ENCODE results near the gene PSMD1.
"Not testable (repeated sequence)": the region's sequence is repeated elsewhere in the genome, so short reads cannot be mapped to it uniquely, and the experiment has no call there.

Gene PSMD1

GRCh38 chr2:231187736-231188505 is 131.3 kb downstream of the PSMD1 start:
- DNase-seq = no peak

- DNase-seq = no peak
These were observed 132.0 kb downstream of the PSMD1 start for GRCh38 chr2:231188506-231189170.

GRCh38 chr2:231189171-231189530 is 132.5 kb downstream of the PSMD1 start:
- no peak for DNase-seq

- no peak for DNase-seq
These were observed 133.2 kb downstream of the PSMD1 start for GRCh38 chr2:231189571-231190495.

- DNase-seq = no peak
These were observed 134.0 kb downstream of the PSMD1 start for GRCh38 chr2:231190531-231191197.

GRCh38 chr2:231191896-231192872 is 135.5 kb downstream of the PSMD1 start:
- no peak for DNase-seq

GRCh38 chr2:231193216-231193615 is 136.5 kb downstream of the PSMD1 start:
- no peak for DNase-seq

GRCh38 chr2:231196592-231196991 is 139.9 kb downstream of the PSMD1 start:
- DNase-seq = no peak

GRCh38 chr2:231197196-231197595 is 140.5 kb downstream of the PSMD1 start:
- DNase-seq = not testable (repeated sequence)

GRCh38 chr2:231197706-231198290 is 141.1 kb downstream of the PSMD1 start:
- no peak for DNase-seq

- peak; percentile 71 for DNase-seq
These were observed 141.9 kb downstream of the PSMD1 start, which contains the start of gene ARMC9 for GRCh38 chr2:231198291-231199173. ARMC9 (plus strand) TSS chr2:231198631; CDS start chr2:231206239, 7,608 bp downstream.

GRCh38 chr2:231199219-231199618 is 142.6 kb downstream of the PSMD1 start:
- no peak for DNase-seq

GRCh38 chr2:231200805-231201474 is 144.3 kb downstream of the PSMD1 start:
- no peak for DNase-seq

- DNase-seq = no peak
These were observed 144.8 kb downstream of the PSMD1 start for GRCh38 chr2:231201475-231201814.

GRCh38 chr2:231203087-231203486 is 146.4 kb downstream of the PSMD1 start:
- no peak for DNase-seq

- DNase-seq = no peak
These were observed 147.5 kb downstream of the PSMD1 start for GRCh38 chr2:231204146-231204545.

- DNase-seq = no peak
These were observed 147.9 kb downstream of the PSMD1 start for GRCh38 chr2:231204581-231204980.

- DNase-seq = no peak
These were observed 151.1 kb downstream of the PSMD1 start for GRCh38 chr2:231207734-231208133.

GRCh38 chr2:231210782-231211181 is 154.1 kb downstream of the PSMD1 start:
- no peak for DNase-seq

GRCh38 chr2:231211486-231211885 is 154.8 kb downstream of the PSMD1 start:
- no peak for DNase-seq

Measured in CD4-positive, alpha-beta T cell treated with Interleukin-17A for 1 hour (primary cell).